Activated CD4-positive, CD25-positive, alpha-beta regulatory T cell treated with anti-CD3 and anti-CD28 coated beads, Interleukin-2, amount 50 U/mL, for 24 hours (primary cell): ENCODE data around the gene CSAD.
"Not testable (repeated sequence)": the region's sequence is repeated elsewhere in the genome, so short reads cannot be mapped to it uniquely, and the experiment has no call there.

Source experiments
- ATAC-seq, 2 donors: fragments of 150-1000 bp; cut with Tn5 transposase; one replicate each; pipeline ENCODE4 v1.10.0; 2021; ENCODE audit warnings: mild to moderate bottlenecking in 1 of 2, moderate library complexity in 1 of 2

CSAD gene

DNA sequence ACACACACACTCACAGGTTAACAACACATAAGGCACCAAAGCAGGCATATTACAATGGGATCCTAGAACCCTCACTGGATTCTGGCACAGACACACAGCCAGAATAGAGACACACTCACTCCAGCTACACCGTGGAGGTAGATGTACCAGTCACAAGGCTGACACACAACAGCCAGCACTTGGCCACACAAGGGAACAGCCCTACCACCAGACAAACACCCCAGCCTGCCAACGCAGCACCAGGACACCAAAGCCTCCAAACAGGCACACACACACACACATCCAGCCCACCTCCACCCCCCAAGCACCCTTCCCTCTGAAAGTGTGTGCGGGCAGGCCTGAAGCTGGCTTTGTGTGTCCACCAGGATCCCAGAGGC, 37.2 kb upstream of the CSAD start:
- no peak for ATAC-seq

DNA sequence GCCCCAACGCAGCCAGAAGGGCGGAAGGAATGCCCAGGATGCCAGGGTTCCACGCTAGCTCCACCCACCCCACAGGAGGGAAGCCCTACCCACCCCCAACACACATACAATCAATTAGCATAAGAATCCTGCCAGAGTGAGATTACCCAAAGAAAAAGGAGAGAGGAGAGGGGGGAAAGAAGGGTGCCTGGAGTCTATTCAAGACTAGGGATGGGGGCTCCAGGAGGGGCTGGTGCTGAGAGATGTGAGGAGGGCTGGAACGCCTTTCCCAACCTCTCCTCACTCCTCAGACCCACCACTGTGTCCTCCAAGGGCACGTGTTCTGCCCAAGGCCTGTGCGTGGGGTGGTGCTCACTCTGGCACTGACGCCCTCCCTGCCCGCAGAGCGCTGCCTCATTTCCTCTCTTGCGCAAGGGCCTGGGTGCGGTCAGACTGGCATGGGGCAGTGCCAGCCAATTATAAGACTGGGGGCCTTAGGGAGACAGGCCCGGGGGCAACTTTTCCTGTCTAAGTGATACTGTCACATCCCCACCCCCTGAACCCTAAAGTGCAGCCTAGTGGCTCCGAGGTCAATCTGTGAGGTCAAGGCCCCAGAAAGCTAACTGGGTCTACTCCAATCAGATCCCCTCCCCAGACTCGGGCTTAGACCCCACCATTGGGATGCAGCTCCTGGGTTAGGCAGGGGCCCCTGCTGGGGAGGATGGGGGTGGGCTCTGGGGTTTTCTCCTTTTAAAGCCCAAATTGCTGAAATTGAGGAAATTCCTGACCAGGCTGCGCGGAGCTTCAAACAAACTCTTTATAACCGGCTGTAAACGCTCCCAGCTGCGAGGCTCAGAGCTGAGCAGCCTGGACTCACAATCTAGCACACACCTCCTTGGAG, 36.6 kb upstream of the CSAD start:
- ATAC-seq = no peak

DNA sequence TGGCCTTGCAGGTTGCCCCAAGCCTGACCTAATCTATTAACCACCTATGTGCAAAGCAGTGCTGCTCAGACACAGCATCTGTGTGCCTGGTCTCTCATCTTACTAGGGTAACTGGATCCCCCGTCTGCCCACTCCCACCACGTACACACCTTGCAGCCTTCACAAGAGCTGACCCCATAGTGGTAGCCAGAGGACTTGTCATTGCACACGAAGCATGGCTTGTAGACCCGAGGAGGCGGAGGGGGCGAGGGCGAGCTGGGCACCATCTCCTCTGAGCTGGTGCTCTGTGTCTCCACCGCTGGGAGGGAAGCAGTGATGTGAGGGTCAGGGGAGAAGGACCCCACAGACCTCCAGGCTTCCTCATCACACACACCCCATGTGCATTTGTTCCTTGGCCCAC, 34.8 kb upstream of the CSAD start:
- ATAC-seq = no peak

DNA sequence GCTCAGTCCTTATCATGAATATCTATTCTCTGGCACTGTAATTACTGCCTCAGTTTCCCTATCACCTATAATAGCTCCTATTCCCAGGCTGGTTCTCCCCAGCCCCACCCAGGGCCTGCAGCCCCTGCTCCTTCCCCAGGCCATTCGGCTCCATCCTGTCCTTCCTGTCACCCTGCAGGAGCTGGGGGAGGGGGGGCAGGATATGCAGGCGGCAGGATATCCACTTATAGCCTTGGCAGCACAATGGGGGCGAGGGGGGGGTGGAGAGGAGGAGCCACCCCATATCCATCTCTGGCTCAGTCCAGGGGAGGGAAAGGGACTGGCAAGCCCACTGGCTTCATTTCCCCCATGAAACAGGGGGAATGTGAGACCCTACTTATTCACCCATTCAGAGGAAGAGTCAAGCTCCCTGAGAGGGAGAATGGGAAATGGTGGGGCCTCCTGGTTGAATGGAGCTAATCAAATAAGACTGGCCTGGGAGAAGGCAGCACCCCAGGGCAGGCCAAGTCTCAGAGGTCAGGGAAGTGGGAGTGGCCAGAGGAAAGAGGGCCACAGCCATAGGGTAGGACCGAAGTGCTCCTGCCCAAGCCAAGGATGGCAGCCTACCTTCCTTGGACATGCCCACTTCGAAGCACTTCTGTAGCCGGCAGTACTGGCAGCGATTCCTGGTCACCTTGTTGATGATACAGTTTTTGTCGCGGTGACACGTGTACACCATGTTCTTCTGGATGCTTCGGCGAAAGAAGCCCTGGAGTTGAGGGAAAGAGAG, 34.1 kb upstream of the CSAD start:
- ATAC-seq = no peak

DNA sequence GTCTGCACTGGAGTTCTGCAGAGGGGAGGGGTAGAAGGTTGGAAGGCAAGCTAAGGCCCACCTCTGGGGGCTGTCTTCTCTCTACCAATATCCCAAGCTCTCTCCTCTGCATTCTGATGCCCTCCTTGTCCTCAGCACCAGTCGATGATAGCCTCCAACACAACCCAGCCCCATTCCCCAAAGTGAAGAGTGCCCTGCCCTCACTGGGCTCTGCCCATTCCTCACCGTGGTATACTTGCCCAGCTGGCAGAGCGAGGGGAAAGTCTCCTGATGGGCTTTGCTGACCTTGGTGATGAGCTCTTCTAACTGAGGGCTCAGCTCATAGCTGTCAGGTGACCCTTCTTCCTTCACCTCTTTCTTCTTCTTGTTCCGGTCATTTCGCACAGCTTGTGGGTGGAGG, 33.5 kb upstream of the CSAD start:
- ATAC-seq = no peak

DNA sequence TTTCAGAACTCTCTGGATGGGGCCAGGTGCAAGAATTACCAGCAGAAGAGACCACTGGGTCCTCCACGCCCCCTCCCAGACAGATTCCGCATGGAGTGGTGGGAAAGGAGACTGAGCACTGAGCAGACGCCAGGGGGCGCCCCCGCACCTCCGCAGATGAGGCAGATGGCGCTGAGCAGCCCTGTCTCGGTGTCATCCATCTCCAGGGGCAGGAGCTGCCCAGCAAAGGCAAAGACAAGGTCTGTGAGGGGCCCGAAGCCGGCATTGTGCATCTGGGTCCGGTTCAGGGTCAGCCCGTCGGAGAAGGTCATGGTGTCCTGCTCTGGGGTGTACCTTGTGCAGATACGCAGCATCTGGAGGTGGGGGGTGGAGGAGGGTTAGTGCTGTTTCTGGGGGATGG, 32.6 kb upstream of the CSAD start:
- peak; percentile 76 to 80 for ATAC-seq

DNA sequence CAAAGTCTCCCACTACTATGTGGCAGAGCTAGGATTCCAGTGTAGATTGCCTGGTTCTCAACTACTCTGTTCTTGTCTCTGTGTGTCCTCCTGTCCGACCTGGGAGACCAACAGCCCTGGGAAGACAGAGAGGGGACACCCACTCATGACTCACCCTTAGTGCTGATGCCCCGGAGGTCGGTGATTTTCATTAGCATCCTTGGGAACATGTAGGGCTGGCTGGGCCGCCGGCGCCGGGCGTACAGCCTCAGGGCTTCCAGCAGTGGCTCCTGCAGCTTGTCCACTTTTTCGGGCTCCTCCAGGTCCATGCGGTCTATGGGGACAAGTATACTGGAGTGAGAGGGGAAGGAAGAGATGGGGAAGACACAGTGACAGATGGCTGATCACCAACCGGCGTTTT, 32.2 kb upstream of the CSAD start:
- ATAC-seq = no peak

DNA sequence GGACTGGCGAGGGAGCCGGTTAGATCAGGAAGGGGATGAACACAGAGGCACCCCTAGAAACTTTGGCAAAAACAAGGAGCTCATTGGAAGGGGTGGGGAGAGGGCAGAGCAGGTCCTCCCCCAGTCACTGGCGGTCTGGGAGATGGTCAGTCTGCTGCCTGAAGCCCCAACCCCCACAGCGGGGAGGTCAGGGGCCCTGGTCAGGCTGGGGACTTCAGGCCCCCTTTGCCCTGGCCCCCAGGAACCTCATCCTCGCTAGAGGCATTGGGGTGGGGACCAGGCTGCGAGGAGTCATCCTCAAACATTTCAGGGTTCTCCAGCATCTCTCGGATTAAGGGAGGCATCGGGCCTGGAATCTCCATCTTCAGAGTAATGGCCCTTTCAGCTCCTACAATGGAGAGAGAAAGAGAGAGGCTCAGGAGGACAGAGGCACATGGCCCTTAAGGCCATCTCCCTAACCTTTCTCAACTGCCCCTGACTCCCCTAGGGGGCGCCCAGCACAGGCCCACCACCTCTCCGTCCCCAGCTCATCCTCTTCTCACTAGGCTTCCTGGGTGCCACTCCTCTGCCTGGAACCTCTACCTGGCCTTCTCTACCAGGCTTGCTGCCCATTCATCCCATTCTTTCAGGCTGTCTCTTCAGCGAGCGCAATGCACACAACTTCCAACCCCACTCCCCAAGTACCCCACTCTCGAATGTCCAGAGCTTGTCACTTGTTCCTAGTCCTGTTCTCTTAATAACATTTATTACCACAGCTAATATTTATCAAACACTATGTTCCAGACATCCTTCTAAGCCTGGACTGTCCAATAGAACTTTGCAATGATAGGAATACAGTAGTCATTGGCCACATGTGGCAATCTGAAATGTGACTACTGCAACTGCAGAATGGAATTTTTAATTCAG, 31.0 kb upstream of the CSAD start:
- ATAC-seq = no peak

DNA sequence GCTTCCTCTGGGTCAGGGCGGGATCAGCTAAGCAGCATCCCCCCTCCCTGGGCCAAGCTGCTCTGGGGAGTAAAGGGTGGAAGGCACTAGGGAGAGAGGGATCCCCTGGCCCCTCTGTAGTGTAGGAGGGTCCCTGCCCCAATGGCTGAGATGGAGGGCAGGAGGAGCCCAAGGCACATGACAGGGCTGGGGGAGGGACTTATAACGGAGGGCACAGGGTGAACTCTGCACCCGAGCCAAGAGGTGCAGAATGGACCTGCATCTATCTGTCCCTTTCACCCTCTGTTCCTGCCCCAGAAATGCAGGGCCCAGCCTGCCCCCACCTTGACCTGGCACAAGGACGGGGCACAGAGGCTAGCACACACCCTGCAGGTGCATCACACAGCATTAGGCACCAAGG, 30.1 kb upstream of the CSAD start:
- no peak for ATAC-seq

DNA sequence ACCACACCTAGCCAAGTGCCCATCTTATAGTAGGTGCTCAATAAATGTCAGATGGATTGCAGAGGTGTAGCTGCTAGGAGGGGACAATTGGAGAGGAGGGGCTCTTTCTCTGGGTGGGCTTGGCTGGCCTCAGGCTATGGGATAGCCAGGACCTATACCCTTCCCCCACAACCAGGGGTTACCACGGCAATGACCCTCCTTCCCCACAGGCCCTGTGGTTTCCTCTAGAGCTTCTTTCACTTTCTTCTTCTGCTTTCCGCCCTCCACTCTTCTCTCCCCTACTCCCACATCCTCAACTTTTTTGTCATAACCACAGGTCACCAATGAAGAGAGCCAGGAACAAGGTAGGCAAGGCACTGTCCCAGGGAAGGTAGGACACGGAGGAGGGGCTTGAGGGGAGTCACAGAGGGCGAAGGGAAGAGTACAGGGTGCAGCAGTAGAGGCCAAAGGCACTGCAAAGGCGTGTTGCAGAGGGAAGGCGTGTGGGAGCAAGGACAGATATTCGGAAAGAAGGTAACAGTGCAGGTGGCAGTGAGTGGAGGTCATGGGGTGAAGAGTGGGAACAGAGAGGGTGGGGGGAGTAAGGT, 28.2 kb upstream of the CSAD start:
- ATAC-seq = peak; percentile 27 to 28

DNA sequence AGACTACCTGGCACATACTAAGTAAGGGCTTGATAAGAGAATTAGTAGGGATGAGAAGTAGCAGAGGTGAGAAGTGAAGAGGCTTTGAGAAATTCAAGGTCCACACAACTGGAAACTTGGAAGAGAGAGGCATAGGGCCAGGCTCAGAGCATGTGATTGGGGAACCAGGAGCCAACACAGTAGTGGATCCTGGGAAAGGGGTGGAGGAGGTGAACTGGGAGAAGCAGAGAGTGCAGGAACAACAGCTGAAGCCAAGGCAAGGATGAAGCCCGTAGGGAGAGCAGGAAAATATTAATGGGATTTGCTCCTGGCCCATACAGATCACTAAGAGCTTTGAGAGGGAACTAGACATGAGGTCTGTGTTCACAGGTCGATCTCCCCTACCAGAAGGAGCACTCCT, 27.7 kb upstream of the CSAD start:
- ATAC-seq = no peak

DNA sequence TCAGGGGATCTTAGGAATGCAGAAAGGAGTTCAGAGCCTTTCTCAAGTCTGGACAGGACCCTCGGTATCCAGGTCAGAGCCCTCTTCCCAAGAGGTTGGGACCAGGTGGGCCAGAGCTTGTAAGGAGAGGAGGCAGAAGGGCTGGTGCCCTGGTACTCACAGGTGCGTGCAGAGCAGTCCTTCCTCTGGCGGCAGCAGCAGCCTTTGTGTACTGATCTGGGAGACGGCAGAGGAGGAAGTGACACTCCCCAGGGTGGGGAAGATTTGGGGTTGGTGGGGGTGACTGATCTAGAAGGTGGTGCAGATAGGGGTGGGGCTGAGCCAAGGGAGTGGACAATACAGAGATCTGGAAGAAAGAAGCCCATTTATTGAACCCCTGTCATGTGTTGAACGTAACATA, 26.3 kb upstream of the CSAD start, which contains the start of gene ITGB7:
Gene ITGB7 (minus strand): TSS at position 210 of the 400 bp plus-strand sequence. CDS start 6,808 bp downstream, outside the sequence.
- peak; percentile 61 to 68 for ATAC-seq

DNA sequence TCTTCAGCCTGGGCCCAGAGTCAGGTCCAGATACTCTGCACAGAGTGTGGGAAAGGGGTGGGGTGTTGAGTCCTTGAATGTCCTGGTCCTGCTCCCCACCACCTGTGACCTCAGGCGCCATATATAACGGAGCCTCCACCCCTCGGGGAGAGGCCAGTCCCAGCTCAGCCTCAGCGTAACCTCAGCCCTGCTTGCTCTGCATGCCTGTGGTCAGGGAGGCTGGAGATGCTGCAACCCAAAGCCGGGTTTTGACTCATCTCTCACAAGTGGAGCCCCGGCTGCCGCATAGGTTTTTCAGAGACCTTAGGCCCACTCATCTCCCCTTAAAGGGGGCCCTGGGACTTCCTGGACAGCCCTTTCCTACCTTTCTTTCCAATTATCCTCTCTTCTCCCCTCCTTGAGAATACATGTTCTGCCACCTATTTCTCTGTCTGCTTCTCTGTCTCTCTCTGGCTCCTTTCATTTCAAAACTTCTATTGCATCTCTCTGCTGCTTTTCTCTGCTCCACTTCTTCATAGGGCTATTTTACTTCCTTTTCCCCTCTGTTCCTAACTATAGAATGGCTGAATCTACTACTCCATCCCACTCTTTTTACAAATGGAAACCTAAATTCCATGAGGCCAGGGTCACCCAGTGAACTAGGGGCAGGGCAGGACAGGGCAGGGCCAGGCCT, 25.2 kb upstream of the CSAD start:
- ATAC-seq = peak; percentile 80 to 83

DNA sequence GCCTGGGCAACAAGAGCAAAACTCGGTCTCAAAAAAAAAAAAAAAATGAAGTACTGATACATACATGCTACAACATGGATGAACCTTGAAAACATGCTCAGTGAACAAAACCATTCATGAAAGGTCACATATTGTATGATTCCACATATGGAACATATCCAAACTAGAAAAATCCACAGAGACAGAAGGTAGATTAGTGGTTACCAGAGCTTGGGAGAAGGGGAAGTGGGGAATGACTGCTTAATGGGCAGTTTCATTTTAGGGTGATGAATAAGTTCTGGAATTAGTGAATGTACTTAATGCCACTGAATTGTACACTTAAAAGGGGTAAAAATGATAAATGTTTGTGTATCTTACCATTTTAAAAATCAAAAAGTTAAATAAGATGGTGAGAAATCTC, 23.6 kb upstream of the CSAD start:
- ATAC-seq = no peak

DNA sequence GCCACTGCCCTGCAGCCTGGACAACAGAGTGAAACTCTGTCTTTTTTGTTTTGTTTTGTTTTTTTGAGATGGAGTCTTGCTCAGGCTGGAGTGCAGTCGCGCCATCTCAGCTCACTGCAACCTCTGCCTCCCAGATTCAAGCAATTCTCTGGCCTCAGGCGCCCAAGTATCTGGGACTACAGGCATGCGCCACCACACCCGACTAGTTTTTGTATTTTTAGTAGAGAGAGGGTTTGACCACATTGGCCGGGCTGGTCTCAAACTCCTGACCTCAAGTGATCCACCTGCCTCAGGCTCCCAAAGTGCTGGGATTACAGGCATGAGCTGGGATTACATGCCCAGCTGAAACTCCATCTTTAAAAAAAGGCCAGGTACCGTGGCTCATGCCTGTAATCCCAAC, 21.6 kb upstream of the CSAD start:
- ATAC-seq = not testable (repeated sequence)

DNA sequence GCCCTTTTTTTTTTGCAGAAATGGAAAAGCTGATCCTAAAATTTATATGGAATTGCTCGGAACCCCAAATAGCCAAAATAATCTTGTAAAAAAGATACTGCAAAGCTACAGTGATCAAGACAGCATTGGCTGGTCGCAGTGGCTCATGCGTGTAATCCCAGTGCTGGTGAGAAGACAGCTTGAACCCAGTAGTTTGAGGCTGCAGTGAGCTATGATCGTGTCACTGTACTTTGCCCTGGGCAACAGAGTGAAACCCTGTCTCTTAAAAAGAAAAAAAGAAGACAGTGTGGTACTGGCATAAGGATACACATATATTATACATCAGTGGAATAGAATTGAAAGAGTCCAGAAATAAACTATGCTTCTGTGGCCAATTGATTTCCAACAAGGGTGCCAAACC, 20.9 kb upstream of the CSAD start:
- no peak for ATAC-seq

DNA sequence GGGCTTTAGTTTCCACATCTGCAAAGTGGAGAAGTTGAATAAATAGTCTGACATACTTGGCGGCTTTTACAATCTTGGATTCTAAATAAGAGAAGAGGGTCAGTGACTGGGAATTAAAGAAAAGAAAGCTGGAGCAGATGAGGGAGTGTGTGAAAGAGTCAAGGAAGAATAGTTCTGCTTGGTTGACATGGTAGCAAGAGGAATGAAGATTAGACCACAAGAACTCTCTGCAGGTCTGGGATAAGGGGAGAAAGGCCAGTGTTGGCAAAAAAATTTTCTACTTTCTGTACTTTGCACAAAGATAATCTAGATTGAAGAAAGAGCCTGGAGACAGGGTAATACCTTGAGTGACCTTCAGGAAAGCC, 20.4 kb upstream of the CSAD start:
- no peak for ATAC-seq

DNA sequence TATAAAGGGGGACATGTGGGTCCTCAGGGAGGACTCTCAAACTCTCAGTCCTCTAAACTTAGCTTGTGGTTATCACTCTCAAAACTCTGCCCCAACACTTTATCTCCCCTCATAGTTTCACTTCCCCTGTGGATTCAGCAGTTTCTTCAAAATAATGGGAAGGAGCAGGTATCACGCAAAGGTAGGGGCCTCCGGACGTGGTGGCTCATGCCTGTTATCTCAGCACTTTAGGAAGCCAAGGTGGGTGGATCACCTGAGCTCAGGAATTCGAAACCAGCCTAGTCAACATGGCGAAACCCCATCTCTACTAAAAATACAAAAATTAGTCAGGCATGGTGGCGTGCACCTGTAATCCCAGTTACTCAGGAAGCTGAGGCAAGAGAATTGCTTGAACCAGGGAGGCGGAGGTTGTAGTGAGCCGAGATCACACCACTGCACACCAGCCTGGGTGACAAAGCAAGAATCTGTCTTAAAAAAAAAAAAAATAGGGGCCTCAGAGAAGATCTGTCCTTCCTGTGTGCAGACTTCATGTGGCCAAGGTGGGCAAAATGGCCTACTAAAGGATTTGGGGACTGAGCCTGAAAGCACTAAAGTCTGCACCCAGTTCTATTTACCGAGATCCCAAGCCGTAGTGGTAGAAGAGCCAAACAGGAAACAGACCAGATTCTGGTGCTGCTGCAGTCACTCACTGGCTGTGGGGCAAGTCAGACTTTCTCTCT, 19.9 kb upstream of the CSAD start:
- ATAC-seq = peak; percentile 39 to 52

DNA sequence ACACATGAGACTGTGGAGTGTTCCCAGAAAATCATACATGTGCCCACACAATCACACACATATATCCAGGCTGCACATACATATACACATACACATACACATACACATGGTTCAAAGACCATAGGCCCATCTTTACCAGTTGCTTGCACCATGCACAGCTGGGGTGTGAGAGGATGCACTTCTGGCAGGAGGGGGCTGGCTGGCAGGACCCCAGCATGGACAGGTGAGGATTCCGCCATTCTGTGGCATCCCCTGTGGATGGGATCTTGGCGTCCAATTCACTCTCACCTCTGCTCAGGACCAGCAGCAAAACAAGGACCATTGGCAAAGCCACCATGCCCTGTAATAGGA, 19.4 kb upstream of the CSAD start:
- ATAC-seq = no peak

DNA sequence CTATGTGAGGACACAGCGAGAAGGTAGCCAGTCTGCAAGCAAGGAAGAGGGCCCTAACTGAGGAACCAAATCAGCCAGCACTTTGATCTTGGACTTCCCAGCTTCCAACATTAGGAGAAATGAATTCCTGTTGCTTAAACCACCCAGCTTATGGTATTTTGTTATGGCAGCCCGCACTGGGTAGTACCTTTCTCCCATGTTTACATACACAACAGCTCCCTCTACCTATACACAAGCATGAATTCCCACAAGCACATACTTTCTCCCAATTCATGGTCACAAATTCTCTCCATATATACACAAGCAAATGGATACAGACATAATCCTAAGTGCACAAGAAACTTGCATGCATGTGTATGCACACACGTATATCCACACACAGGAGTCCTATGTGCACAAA, 19.0 kb upstream of the CSAD start:
- ATAC-seq = no peak

DNA sequence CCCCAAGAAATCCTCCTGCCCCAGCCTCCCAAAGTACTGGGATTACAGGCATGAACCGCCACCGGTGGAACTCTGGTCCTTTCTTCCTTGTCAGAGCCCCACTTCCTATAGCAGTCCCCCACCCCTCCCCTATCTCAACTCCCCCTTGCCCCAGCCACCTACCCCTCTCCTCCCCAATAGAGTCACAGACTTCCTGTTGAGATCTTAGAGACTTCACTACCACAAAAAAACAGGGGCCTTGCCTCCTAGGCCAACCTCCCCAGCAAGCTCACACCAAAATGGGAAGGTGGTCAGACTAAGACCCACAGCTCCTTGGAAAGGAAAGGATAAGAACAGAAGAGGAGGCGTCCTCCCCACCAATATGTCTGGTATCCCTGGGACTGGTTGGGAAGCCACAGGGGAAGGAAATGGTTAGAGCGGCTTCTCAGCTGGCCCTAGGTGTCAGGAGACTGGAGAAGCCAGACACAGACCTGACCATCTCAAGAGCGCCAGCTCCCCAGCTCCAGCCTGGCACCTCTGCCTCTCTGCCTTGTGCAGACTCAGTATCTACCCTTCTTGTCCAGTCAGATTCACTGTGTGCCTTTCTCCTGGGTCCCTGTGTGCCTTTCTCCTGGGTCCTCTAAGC, 17.9 kb upstream of the CSAD start:
- ATAC-seq = peak in 1 of 2 donors; percentile 16
